ENCODE results near the gene KRT20.

Gene KRT20

DNA sequence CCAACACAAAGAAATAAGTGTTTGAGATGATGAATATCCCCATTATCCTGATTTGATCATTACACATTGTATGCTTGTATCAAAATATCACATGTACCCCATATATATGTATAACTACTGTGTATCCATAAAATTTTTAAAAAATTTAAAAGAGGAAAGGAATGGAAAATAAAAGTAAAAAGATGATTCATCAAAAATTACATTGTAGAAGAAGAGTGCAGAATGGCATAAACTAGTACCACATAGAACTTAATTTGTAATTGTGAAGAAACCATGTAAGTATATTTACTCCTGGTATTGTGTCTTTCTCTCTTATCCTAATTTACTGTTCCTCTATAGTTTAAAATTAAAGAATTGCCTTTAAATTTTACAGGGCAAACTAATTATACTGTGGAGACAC is 51.2 kb downstream of the KRT20 start:
- Histone ChIP-seq H3K9me3 (ENCODE audit: control insufficient read depth, low read length) (no peaks in the 10 kb centered on the region), H3K27me3 (ENCODE audit: control insufficient read depth, insufficient read depth, low read length) (no peaks in the 10 kb centered on the region), H3K36me3 (ENCODE audit: control insufficient read depth, insufficient read depth, low read length) (no peaks in the 10 kb centered on the region), H3K4me3 (ENCODE audit: low read depth, low read length) (no peak overlapping the region), H3K4me1 (no peaks in the 10 kb centered on the region), H3K9ac (no peak overlapping the region), H2AFZ (no peak overlapping the region), H3K27ac (no peak overlapping the region), H3K4me2 (ENCODE audit: low read length) (no peak overlapping the region), H3K79me2 (no peaks in the 10 kb centered on the region)
- TF ChIP-seq, protein P1, sequence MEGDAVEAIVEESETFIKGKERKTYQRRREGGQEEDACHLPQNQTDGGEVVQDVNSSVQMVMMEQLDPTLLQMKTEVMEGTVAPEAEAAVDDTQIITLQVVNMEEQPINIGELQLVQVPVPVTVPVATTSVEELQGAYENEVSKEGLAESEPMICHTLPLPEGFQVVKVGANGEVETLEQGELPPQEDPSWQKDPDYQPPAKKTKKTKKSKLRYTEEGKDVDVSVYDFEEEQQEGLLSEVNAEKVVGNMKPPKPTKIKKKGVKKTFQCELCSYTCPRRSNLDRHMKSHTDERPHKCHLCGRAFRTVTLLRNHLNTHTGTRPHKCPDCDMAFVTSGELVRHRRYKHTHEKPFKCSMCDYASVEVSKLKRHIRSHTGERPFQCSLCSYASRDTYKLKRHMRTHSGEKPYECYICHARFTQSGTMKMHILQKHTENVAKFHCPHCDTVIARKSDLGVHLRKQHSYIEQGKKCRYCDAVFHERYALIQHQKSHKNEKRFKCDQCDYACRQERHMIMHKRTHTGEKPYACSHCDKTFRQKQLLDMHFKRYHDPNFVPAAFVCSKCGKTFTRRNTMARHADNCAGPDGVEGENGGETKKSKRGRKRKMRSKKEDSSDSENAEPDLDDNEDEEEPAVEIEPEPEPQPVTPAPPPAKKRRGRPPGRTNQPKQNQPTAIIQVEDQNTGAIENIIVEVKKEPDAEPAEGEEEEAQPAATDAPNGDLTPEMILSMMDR (IDR thresholded peaks at IDR 0.05): no peak

DNA sequence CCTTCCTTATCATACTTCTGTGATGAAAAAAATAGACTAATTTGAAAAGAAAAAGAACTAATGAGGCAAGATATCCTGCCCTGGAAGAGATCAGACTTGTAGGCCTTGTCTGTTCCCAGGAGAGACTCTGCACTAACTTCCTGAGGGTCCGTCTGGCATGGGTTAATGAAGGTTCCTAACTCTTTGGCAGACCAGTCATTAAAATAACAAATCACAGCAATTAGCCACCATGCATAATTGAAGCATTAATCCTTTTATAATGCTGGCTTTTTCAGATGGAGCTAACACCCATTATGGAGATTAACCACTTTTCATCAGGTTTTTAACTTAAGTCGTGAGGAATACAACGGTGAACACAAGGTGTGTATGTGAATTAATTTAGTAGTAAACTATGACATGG is 52.2 kb downstream of the KRT20 start:
- H3K79me2 ChIP-seq: no peaks in the 10 kb centered on the region
- no peak overlapping the region for H2AFZ ChIP-seq
- H3K27me3 ChIP-seq (ENCODE audit: control insufficient read depth, insufficient read depth, low read length): no peaks in the 10 kb centered on the region
- no peaks in the 10 kb centered on the region for H3K36me3 ChIP-seq (ENCODE audit: control insufficient read depth, insufficient read depth, low read length)
- TF ChIP-seq, protein P1 (IDR thresholded peaks at IDR 0.05): no peak
- no peak overlapping the region for H3K4me2 ChIP-seq (ENCODE audit: low read length)
- H3K27ac ChIP-seq: no peak overlapping the region
- no peak overlapping the region for H3K9ac ChIP-seq
- no peaks in the 10 kb centered on the region for H3K4me1 ChIP-seq
- no peak overlapping the region for H3K4me3 ChIP-seq (ENCODE audit: low read depth, low read length)
- H3K9me3 ChIP-seq (ENCODE audit: control insufficient read depth, low read length): no peaks in the 10 kb centered on the region

DNA sequence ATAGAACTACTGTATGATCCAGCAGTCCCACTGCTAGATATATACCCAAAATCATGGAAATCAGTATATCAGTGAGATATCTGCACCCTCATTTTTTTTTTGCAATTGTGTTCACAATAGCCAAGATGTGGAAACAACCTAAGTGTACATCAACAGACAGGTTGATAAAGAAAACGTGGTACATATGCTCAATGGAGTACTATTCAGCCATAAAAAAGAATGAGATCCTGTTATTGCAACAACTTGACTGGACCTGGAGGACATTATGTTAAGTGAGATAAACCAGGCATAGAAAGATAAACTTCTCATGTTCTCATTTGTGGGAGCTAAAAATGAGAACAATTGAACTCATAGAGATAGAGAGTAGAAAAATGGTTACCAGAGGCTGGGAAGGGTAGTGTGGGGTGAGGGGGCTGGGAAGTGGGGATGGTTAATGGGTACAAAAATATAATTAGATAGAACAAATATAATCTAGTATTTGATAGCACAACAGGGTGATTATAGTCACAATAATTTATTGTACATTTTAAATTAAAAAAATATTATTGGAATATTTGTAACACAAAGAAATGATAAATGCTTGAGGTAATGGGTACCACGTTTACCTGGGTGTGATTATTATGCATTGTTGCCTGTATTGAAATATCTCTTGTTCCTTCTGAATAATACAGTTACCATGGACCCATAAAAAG is 54.8 kb downstream of the KRT20 start:
- Histone ChIP-seq H3K4me1 (no peaks in the 10 kb centered on the region), H3K4me3 (ENCODE audit: low read depth, low read length) (no peak overlapping the region), H3K9me3 (ENCODE audit: control insufficient read depth, low read length) (no peaks in the 10 kb centered on the region), H2AFZ (no peak overlapping the region), H3K36me3 (ENCODE audit: control insufficient read depth, insufficient read depth, low read length) (no peaks in the 10 kb centered on the region), H3K9ac (no peak overlapping the region), H3K27me3 (ENCODE audit: control insufficient read depth, insufficient read depth, low read length) (no peaks in the 10 kb centered on the region), H3K27ac (no peak overlapping the region), H3K79me2 (peaks cover 3% of the 10 kb centered on the region), H3K4me2 (ENCODE audit: low read length) (no peak overlapping the region)
- TF ChIP-seq, protein P1 (IDR thresholded peaks at IDR 0.05): no peak

DNA sequence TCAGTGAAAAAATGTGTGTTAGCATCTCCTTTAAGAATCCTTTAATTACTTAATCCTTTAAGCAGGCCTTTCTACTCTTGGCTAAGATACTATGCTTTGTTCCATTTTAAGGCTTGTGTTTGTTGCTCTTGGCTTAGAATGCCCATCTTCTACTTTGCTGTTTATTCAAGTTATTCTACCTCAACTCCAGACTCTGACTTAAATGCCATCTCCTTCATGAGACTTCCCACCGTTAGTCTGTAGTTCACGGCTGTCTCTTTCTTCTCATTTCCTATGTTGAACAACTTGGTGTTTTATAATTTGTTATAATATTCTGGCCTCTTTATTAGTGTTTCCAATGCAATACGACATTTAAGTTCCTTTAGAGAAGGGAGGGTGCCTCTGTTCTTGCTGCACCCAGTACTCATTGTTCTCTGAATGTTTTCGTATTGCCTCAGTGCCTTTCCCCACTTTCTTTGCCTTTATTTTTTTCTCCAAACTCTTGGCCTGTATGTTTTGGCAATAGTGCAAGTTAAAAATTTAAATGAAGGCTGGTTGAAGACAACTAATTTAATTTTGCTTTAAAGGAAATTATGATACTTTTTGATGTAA is 56.5 kb downstream of the KRT20 start:
- Histone ChIP-seq H3K9ac (no peak overlapping the region), H3K4me1 (no peaks in the 10 kb centered on the region), H2AFZ (no peak overlapping the region), H3K9me3 (ENCODE audit: control insufficient read depth, low read length) (no peaks in the 10 kb centered on the region), H3K4me3 (ENCODE audit: low read depth, low read length) (no peak overlapping the region), H3K27ac (no peak overlapping the region), H3K4me2 (ENCODE audit: low read length) (no peak overlapping the region), H3K36me3 (ENCODE audit: control insufficient read depth, insufficient read depth, low read length) (no peaks in the 10 kb centered on the region), H3K79me2 (peaks cover 3% of the 10 kb centered on the region), H3K27me3 (ENCODE audit: control insufficient read depth, insufficient read depth, low read length) (no peaks in the 10 kb centered on the region)
- TF ChIP-seq, protein P1 (IDR thresholded peaks at IDR 0.05): no peak
